Naive thymus-derived CD4-positive, alpha-beta T cell (primary cell): ENCODE results near the gene SYT1. TPM values are rescaled to one million over a fixed set of nuclear protein-coding genes. Genes with fewer than 3 reads are reported as not detected.

Experiments
- ATAC-seq: fragments of 150-1000 bp; cut with Tn5 transposase; 2 replicates; pipeline ENCODE4 v1.10.0; 2021; ENCODE audit warnings: mild to moderate bottlenecking, moderate library complexity
- CTCF ChIA-PET: fragments of 350-600 bp; sonication (Branson Sonifier 250); formaldehyde crosslinking; loops from one replicate; lab custom pipeline; 2021; ENCODE audit warnings: antibody characterized with exemption; lab: Charles Lee
- POLR2A ChIA-PET: fragments of 350-600 bp; sonication (Branson Sonifier 250); formaldehyde crosslinking; loops from one replicate; lab custom pipeline; 2021; ENCODE audit warnings: antibody characterized with exemption, inconsistent platforms; lab: Charles Lee
- DNase-seq, 9 donors: peaks; one replicate each; pipeline versions ENCODE4 v3.0.0 to v3.0.0-alpha.2; 2020 to 2022; ENCODE audit warnings: mixed read lengths in 1 of 9
- H3K27ac ChIP-seq: one replicate; pipeline ENCODE4 v1.7.0; 2013; ENCODE audit warnings: mild to moderate bottlenecking, low read depth, low read length, moderate library complexity
- H3K27me3 ChIP-seq, 2 donors: one replicate each; pipeline ENCODE4 v1.7.0; 2013; ENCODE audit warnings: low read length in 2 of 2, mild to moderate bottlenecking in 2 of 2, moderate library complexity in 2 of 2; ENCODE audit not compliant: control insufficient read depth in 2 of 2, insufficient read depth in 2 of 2
- H3K36me3 ChIP-seq, 3 experiments: 1 replicate in 2 of 3; 2 replicates in 1 of 3; pipeline ENCODE4 v1.7.0; 2013; ENCODE audit warnings: low read length in 3 of 3, mild to moderate bottlenecking in 3 of 3, moderate library complexity in 1 of 3; ENCODE audit not compliant: insufficient read depth in 3 of 3, control insufficient read depth in 2 of 3
- H3K4me1 ChIP-seq, 2 donors: one replicate each; pipeline ENCODE4 v1.7.0; 2013; ENCODE audit warnings: low read length in 2 of 2, mild to moderate bottlenecking in 2 of 2, moderate library complexity in 1 of 2; ENCODE audit not compliant: control insufficient read depth in 2 of 2, insufficient read depth in 2 of 2
- H3K4me3 ChIP-seq: 2 replicates; pipeline ENCODE4 v1.7.0; 2013; ENCODE audit warnings: mild to moderate bottlenecking, low read length
- H3K9me3 ChIP-seq, 3 experiments: 1 replicate in 2 of 3; 2 replicates in 1 of 3; pipeline ENCODE4 v1.7.0; 2013; ENCODE audit warnings: low read length in 3 of 3; ENCODE audit not compliant: control insufficient read depth in 2 of 3
- H3K27ac Mint-ChIP-seq, 9 donors: one replicate each; pipeline ENCODE4 v1.8.0; 2020 to 2022; ENCODE audit warnings: mixed read lengths in 9 of 9, mild to moderate bottlenecking in 8 of 9, moderate library complexity in 5 of 9, inconsistent platforms in 2 of 9
- H3K27me3 Mint-ChIP-seq, 5 donors: one replicate each; pipeline ENCODE4 v1.8.0; 2021 to 2022; ENCODE audit warnings: mixed read lengths in 5 of 5, mild to moderate bottlenecking in 1 of 5
- H3K36me3 Mint-ChIP-seq, 5 donors: one replicate each; pipeline ENCODE4 v1.8.0; 2020 to 2022; ENCODE audit warnings: mixed read lengths in 5 of 5, mild to moderate bottlenecking in 3 of 5, inconsistent platforms in 1 of 5
- H3K4me1 Mint-ChIP-seq, 7 donors: one replicate each; pipeline ENCODE4 v1.8.0; 2020 to 2022; ENCODE audit warnings: mixed read lengths in 7 of 7, mild to moderate bottlenecking in 3 of 7, inconsistent platforms in 1 of 7
- H3K4me3 Mint-ChIP-seq, 10 donors: one replicate each; pipeline ENCODE4 v1.8.0; 2020 to 2022; ENCODE audit warnings: mild to moderate bottlenecking in 10 of 10, mixed read lengths in 10 of 10, moderate library complexity in 6 of 10, inconsistent platforms in 2 of 10
- H3K9me3 Mint-ChIP-seq, 11 donors: one replicate each; pipeline ENCODE4 v1.8.0; 2020 to 2022; ENCODE audit warnings: mixed read lengths in 11 of 11, mild to moderate bottlenecking in 4 of 11, inconsistent platforms in 1 of 11, moderate library complexity in 1 of 11
- intact Hi-C, 2 donors: fragments of 100-400 bp; cut with micrococcal nuclease; formaldehyde crosslinking; loops; one replicate each; pipeline ENCODE4 v1.15.1; 2023
- polyA plus RNA-seq, 2 donors: library from polyadenylated mRNA; unstranded; fragments of 300-500 nt; fragmentation: Illumina TruSeq; gene quantifications; one replicate each; pipeline ENCODE4 v1.2.3, GENCODE V29; 2021
- total RNA-seq, 6 experiments: library from RNA in 5 of 6; stranded (reverse) in 5 of 6; gene quantifications; 1 replicate in 5 of 6; 2 replicates in 1 of 6; pipeline ENCODE4 v1.2.3 and lab custom pipeline; 2021 to 2026

SYT1 gene
- total and polyA plus RNA-seq, 7 experiments from 2014 or later = 0.98 TPM; not detected in 6

- Histone ChIP-seq H3K4me1 (no peaks in the 10 kb centered on the region), H3K27ac (no peak overlapping the region), H3K27me3 (no peaks in the 10 kb centered on the region), H3K36me3 (no peaks in the 10 kb centered on the region), H3K9me3 (no peaks in the 10 kb centered on the region), H3K4me3 (no peak overlapping the region)
- DNase-seq (no peak), ATAC-seq (no peak)
- intact Hi-C loops = no loop called here
- no peak overlapping the region for H3K4me3 Mint-ChIP-seq
- no peaks in the 10 kb centered on the region for H3K27me3 Mint-ChIP-seq
- no peaks in the 10 kb centered on the region for H3K36me3 Mint-ChIP-seq
- ChIA-PET POLR2A (no interaction called here), CTCF (no interaction called here)
- H3K4me1 Mint-ChIP-seq = no peaks in the 10 kb centered on the region
- H3K9me3 Mint-ChIP-seq = peaks cover 0 to 5% (median 0%) of the 10 kb centered on the region in 11 donors
- H3K27ac Mint-ChIP-seq = no peak overlapping the region
Measured at GRCh38 chr12:79327465-79327864, 462.9 kb downstream of the SYT1 start.

DNA sequence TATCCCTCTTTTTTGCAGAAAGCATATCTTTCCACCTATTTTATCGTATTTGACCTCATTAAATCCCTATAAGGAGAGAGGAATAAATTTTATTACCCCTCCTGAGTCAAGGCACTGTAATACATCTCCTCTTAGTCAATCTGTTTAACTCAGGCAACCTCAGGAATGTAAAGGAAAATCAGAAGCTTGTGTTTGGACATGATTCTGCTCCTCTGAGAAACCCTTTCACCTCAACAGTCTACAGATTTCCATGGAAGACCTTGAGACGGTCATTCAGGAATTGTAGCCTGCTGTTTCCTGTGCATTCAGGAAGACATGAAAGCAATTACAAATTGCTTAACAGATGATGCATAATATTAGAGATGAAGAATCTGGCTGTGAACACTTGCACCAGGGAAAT is 465.4 kb downstream of the SYT1 start:
- Mint-ChIP-seq H3K4me1 (no peaks in the 10 kb centered on the region), H3K36me3 (no peaks in the 10 kb centered on the region), H3K27me3 (no peaks in the 10 kb centered on the region), H3K9me3 (peaks cover 0 to 5% (median 0%) of the 10 kb centered on the region in 11 donors), H3K27ac (no peak overlapping the region), H3K4me3 (no peak overlapping the region)
- Histone ChIP-seq H3K27me3 (no peaks in the 10 kb centered on the region), H3K9me3 (no peaks in the 10 kb centered on the region), H3K4me3 (no peak overlapping the region), H3K36me3 (no peaks in the 10 kb centered on the region), H3K27ac (no peak overlapping the region), H3K4me1 (no peaks in the 10 kb centered on the region)
- POLR2A ChIA-PET = no interaction called here
- intact Hi-C loops = no loop called here
- ATAC-seq (no peak), DNase-seq (no peak)
- CTCF ChIA-PET = no interaction called here

GRCh38 chr12:79331870-79332269 is 467.3 kb downstream of the SYT1 start:
- H3K36me3 Mint-ChIP-seq = no peaks in the 10 kb centered on the region
- Histone ChIP-seq H3K4me1 (no peaks in the 10 kb centered on the region), H3K36me3 (no peaks in the 10 kb centered on the region), H3K4me3 (no peak overlapping the region), H3K9me3 (no peaks in the 10 kb centered on the region), H3K27me3 (no peaks in the 10 kb centered on the region), H3K27ac (no peak overlapping the region)
- intact Hi-C loops = no loop called here
- no peak overlapping the region for H3K27ac Mint-ChIP-seq
- no peaks in the 10 kb centered on the region for H3K4me1 Mint-ChIP-seq
- peaks cover 0 to 5% (median 0%) of the 10 kb centered on the region in 11 donors for H3K9me3 Mint-ChIP-seq
- ChIA-PET CTCF (no interaction called here), POLR2A (no interaction called here)
- no peak for ATAC-seq
- no peak overlapping the region for H3K4me3 Mint-ChIP-seq
- no peaks in the 10 kb centered on the region for H3K27me3 Mint-ChIP-seq
- DNase-seq = no peak

- DNase-seq = no peak
- H3K9me3 ChIP-seq = no peaks in the 10 kb centered on the region
- H3K36me3 ChIP-seq = no peaks in the 10 kb centered on the region
- Mint-ChIP-seq H3K4me3 (no peak overlapping the region), H3K36me3 (no peaks in the 10 kb centered on the region), H3K27ac (no peak overlapping the region), H3K9me3 (peaks cover 0 to 2% (median 0%) of the 10 kb centered on the region in 11 donors), H3K4me1 (no peaks in the 10 kb centered on the region), H3K27me3 (no peaks in the 10 kb centered on the region)
- H3K4me1 ChIP-seq = no peaks in the 10 kb centered on the region
- ATAC-seq = no peak
- no peak overlapping the region for H3K27ac ChIP-seq
- intact Hi-C loops = no loop called here
- no peak overlapping the region for H3K4me3 ChIP-seq
- ChIA-PET CTCF (no interaction called here), POLR2A (no interaction called here)
- no peaks in the 10 kb centered on the region for H3K27me3 ChIP-seq
Measured at GRCh38 chr12:79333144-79333543, 468.6 kb downstream of the SYT1 start.

GRCh38 chr12:79337662-79338290 is 473.2 kb downstream of the SYT1 start:
- no peak overlapping the region for H3K27ac ChIP-seq
- POLR2A ChIA-PET = no interaction called here
- no peak overlapping the region for H3K27ac Mint-ChIP-seq
- H3K9me3 Mint-ChIP-seq = peaks cover 0 to 5% (median 0%) of the 10 kb centered on the region in 11 donors
- H3K4me3 Mint-ChIP-seq = no peak overlapping the region
- H3K4me1 Mint-ChIP-seq = no peaks in the 10 kb centered on the region
- ATAC-seq (no peak), DNase-seq (no peak)
- no peaks in the 10 kb centered on the region for H3K36me3 Mint-ChIP-seq
- no peaks in the 10 kb centered on the region for H3K4me1 ChIP-seq
- no peaks in the 10 kb centered on the region for H3K36me3 ChIP-seq
- no peak overlapping the region for H3K4me3 ChIP-seq
- H3K9me3 ChIP-seq = no peaks in the 10 kb centered on the region
- no peaks in the 10 kb centered on the region for H3K27me3 Mint-ChIP-seq
- CTCF ChIA-PET = no interaction called here
- H3K27me3 ChIP-seq = no peaks in the 10 kb centered on the region
- intact Hi-C loops = no loop called here

- Mint-ChIP-seq H3K27me3 (peaks cover 0 to 6% (median 0%) of the 10 kb centered on the region in 5 donors), H3K36me3 (peaks cover 0 to 8% (median 0%) of the 10 kb centered on the region in 5 donors), H3K4me3 (no peak overlapping the region), H3K27ac (no peak overlapping the region), H3K9me3 (peaks cover 0 to 12% (median 0%) of the 10 kb centered on the region in 11 donors), H3K4me1 (no peaks in the 10 kb centered on the region)
- POLR2A ChIA-PET = no interaction called here
- intact Hi-C loops = no loop called here
- H3K36me3 ChIP-seq = no peaks in the 10 kb centered on the region
- CTCF ChIA-PET = no interaction called here
- H3K4me3 ChIP-seq = no peak overlapping the region
- H3K4me1 ChIP-seq = no peaks in the 10 kb centered on the region
- DNase-seq (no peak), ATAC-seq (no peak)
- H3K27ac ChIP-seq = no peak overlapping the region
- H3K27me3 ChIP-seq = no peaks in the 10 kb centered on the region
- no peaks in the 10 kb centered on the region for H3K9me3 ChIP-seq
Measured at GRCh38 chr12:79344855-79345847, 480.6 kb downstream of the SYT1 start.
